OCI-LY3 (cell line): Measurements from ENCODE around the gene CACNA1I.

ENCODE experiments used
- CTCF ChIP-seq: fragments of 200-600, 300-600 bp; sonication (generic); IDR thresholded peaks from 2 replicates; pipeline ENCODE4 v1.5.1; 2014; ENCODE audit warnings: antibody characterized with exemption, low read length, low read depth
- EZH2phosphoT487 ChIP-seq: fragments of 200-600 bp; shearing (Covaris generic); IDR thresholded peaks from 2 replicates; pipeline ENCODE4 v1.6.1; 2018; ENCODE audit warnings: antibody characterized with exemption, mixed run types, low read depth

- TF ChIP-seq EZH2phosphoT487 (no peak), CTCF (no peak)
Observed at GRCh38 chr22:39716534-39716933, 146.0 kb downstream of the CACNA1I start.
